Neural cell (in vitro differentiated cells): ENCODE data around the gene BRI3. TPM values are rescaled to one million over a fixed set of nuclear protein-coding genes. Genes with fewer than 3 reads are reported as not detected.

Experiments
- H2AFZ ChIP-seq: fragments of 200-600, 300-800 bp; sonication (generic), shearing (Covaris generic); 2 replicates; pipeline ENCODE4 v1.6.0; 2014; ENCODE audit warnings: low read depth, mild to moderate bottlenecking, antibody characterized with exemption, low read length, moderate library complexity
- H3F3A ChIP-seq: fragments of 200-600 bp; shearing (Covaris generic); 2 replicates; pipeline ENCODE4 v1.6.1; 2016; ENCODE audit warnings: mild to moderate bottlenecking, moderate library complexity, mixed read lengths, antibody characterized with exemption, low read length; ENCODE audit not compliant: insufficient read depth, poor library complexity, severe bottlenecking
- H3K27ac ChIP-seq: fragments of 200-600, 300-800 bp; sonication (generic), shearing (Covaris generic); 2 replicates; pipeline ENCODE4 v1.5.1; 2014; ENCODE audit warnings: mild to moderate bottlenecking, low read length, moderate library complexity
- H3K27me3 ChIP-seq: fragments of 300-800, 200-600 bp; sonication (generic), shearing (Covaris generic); 2 replicates; pipeline ENCODE4 v1.6.0; 2014; ENCODE audit warnings: mild to moderate bottlenecking, low read depth, low read length, moderate library complexity; ENCODE audit not compliant: insufficient read depth
- H3K36me3 ChIP-seq: fragments of 300-800, 200-600 bp; sonication (generic), shearing (Covaris generic); 2 replicates; pipeline ENCODE4 v1.5.1; 2014; ENCODE audit warnings: mild to moderate bottlenecking, antibody characterized with exemption, low read length, moderate library complexity; ENCODE audit not compliant: insufficient read depth
- H3K4me2 ChIP-seq: fragments of 300-800, 200-600 bp; sonication (generic), shearing (Covaris generic); 2 replicates; pipeline ENCODE4 v1.6.0; 2014; ENCODE audit warnings: mild to moderate bottlenecking, low read length
- H3K4me3 ChIP-seq: fragments of 300-800, 200-600 bp; sonication (generic), shearing (Covaris generic); 2 replicates; pipeline ENCODE4 v1.5.1; 2014; ENCODE audit warnings: mild to moderate bottlenecking, low read length, moderate library complexity
- H3K79me2 ChIP-seq: fragments of 200-600 bp; shearing (Covaris generic); replicated peaks from 2 replicates; pipeline ENCODE4 v1.6.0; 2014; ENCODE audit warnings: mild to moderate bottlenecking, low read length, moderate library complexity; ENCODE audit not compliant: insufficient read depth
- H3K9ac ChIP-seq: fragments of 300-800, 200-600 bp; sonication (generic), shearing (Covaris generic); 2 replicates; pipeline ENCODE4 v1.6.1; 2016; ENCODE audit warnings: mild to moderate bottlenecking, low read length, mixed read lengths
- H3K9me2 ChIP-seq: fragments of 200-600 bp; shearing (Covaris generic); 2 replicates; pipeline ENCODE4 v1.6.1; 2016; ENCODE audit warnings: mild to moderate bottlenecking, low read length, mixed read lengths; ENCODE audit not compliant: insufficient read depth
- H3K9me3 ChIP-seq: fragments of 200-600, 300-800 bp; sonication (generic), shearing (Covaris generic); 2 replicates; pipeline ENCODE4 v1.6.1; 2016; ENCODE audit warnings: mild to moderate bottlenecking, mixed run types, low read length, moderate library complexity, mixed read lengths
- H4K20me1 ChIP-seq: fragments of 200-600 bp; shearing (Covaris generic); 2 replicates; pipeline ENCODE4 v1.6.1; 2016; ENCODE audit warnings: mild to moderate bottlenecking, mixed run types; ENCODE audit not compliant: insufficient read depth
- EP300 ChIP-seq: fragments of 450-650 bp; conservative IDR thresholded peaks from 2 replicates; pipeline ENCODE4 v1.6.1; 2014; ENCODE audit warnings: antibody characterized with exemption, mild to moderate bottlenecking, moderate library complexity; ENCODE audit not compliant: poor library complexity, severe bottlenecking
- EZH2 ChIP-seq: fragments of 200-600, 300-800 bp; shearing (Covaris generic), sonication (generic); IDR thresholded peaks from 2 replicates; pipeline ENCODE4 v1.6.1; 2014; ENCODE audit warnings: antibody characterized with exemption, low read length, borderline replicate concordance, mild to moderate bottlenecking; ENCODE audit not compliant: insufficient read depth, poor library complexity, severe bottlenecking
- MXI1 ChIP-seq: fragments of 450-650 bp; conservative IDR thresholded peaks from 2 replicates; pipeline ENCODE4 v1.6.1; 2014; ENCODE audit warnings: antibody characterized with exemption, mild to moderate bottlenecking; ENCODE audit not compliant: poor library complexity, severe bottlenecking
- POLR2AphosphoS5 ChIP-seq: IDR thresholded peaks from 2 replicates; pipeline ENCODE4 v1.6.1; 2012
- RAD21 ChIP-seq: fragments of 450-650 bp; conservative IDR thresholded peaks from 2 replicates; pipeline ENCODE4 v1.6.1; 2014; ENCODE audit warnings: antibody characterized with exemption, mild to moderate bottlenecking, moderate library complexity
- REST ChIP-seq: IDR thresholded peaks from 2 replicates; pipeline ENCODE4 v1.6.1; 2012; ENCODE audit warnings: borderline replicate concordance
- SMC3 ChIP-seq: fragments of 450-650 bp; conservative IDR thresholded peaks from 2 replicates; pipeline ENCODE4 v1.6.1; 2014; ENCODE audit warnings: antibody characterized with exemption, mild to moderate bottlenecking, moderate library complexity; ENCODE audit not compliant: poor library complexity
- polyA plus RNA-seq: library from polyadenylated mRNA; depleted of rRNA; stranded (reverse); fragments of >200 nt; gene quantifications from 2 replicates; pipeline ENCODE4 v1.2.3, GENCODE V29; 2014
- TF ChIP-seq, protein P1 (sequence below): fragments of 450-650 bp; IDR thresholded peaks from 2 replicates; pipeline ENCODE4 v1.5.1; 2014; ENCODE audit warnings: antibody characterized with exemption, mild to moderate bottlenecking, moderate library complexity; ENCODE audit not compliant: poor library complexity, severe bottlenecking

The BRI3 gene
- polyA plus RNA-seq, 1 donor from 2014 or later, result 55.6 TPM

GRCh38 chr7:98234429-98235147 is 46.9 kb upstream of the BRI3 start:
- Histone ChIP-seq H3K9ac (no peak overlapping the region), H3K27me3 (no peaks in the 10 kb centered on the region), H3K27ac (no peak overlapping the region), H4K20me1 (no peaks in the 10 kb centered on the region), H3K36me3 (no peaks in the 10 kb centered on the region), H3K79me2 (no peaks in the 10 kb centered on the region), H3K9me2 (no peaks in the 10 kb centered on the region), H3K4me2 (no peak overlapping the region), H3K4me3 (no peak overlapping the region), H3K9me3 (no peaks in the 10 kb centered on the region), H2AFZ (no peak overlapping the region), H3F3A (no peaks in the 10 kb centered on the region)
- TF ChIP-seq MXI1 (no peak), REST (no peak), EZH2 (no peak), SMC3 (no peak), POLR2AphosphoS5 (no peak), EP300 (no peak), RAD21 (no peak)
- TF ChIP-seq, protein P1, sequence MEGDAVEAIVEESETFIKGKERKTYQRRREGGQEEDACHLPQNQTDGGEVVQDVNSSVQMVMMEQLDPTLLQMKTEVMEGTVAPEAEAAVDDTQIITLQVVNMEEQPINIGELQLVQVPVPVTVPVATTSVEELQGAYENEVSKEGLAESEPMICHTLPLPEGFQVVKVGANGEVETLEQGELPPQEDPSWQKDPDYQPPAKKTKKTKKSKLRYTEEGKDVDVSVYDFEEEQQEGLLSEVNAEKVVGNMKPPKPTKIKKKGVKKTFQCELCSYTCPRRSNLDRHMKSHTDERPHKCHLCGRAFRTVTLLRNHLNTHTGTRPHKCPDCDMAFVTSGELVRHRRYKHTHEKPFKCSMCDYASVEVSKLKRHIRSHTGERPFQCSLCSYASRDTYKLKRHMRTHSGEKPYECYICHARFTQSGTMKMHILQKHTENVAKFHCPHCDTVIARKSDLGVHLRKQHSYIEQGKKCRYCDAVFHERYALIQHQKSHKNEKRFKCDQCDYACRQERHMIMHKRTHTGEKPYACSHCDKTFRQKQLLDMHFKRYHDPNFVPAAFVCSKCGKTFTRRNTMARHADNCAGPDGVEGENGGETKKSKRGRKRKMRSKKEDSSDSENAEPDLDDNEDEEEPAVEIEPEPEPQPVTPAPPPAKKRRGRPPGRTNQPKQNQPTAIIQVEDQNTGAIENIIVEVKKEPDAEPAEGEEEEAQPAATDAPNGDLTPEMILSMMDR, result no peak

DNA sequence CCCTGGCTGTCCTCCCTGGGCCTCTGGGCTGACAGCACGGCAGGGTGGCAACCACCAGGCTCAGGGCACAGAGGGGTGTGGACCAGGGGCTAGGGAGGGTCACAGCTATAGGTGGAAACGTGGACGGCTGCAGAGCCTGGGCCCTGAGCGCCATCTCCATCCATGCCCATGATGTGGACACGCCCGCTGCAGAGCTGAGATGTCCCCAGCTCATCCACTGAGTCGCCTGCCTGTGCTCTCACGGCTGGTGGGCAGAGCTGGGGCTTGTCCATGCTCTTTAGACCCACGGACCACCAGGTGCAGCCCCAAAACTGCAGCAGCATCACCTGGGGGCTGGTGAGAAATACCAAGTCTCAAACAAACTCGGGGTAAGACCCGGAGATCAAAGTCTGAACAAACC is 45.6 kb upstream of the BRI3 start:
- Histone ChIP-seq H3K9ac (no peak overlapping the region), H3F3A (no peaks in the 10 kb centered on the region), H3K9me3 (no peaks in the 10 kb centered on the region), H3K9me2 (no peaks in the 10 kb centered on the region), H3K79me2 (no peaks in the 10 kb centered on the region), H2AFZ (no peak overlapping the region), H3K36me3 (no peaks in the 10 kb centered on the region), H3K4me2 (no peak overlapping the region), H3K4me3 (no peak overlapping the region), H3K27ac (no peak overlapping the region), H4K20me1 (no peaks in the 10 kb centered on the region), H3K27me3 (no peaks in the 10 kb centered on the region)
- TF ChIP-seq POLR2AphosphoS5, result no peak
